A549 (cell line): ENCODE results near the gene FAM120A.

Source experiments
- CTCF ChIP-seq: fragments of >200 bp; sonication (Bioruptor Twin); formaldehyde crosslinking; IDR thresholded peaks from 3 replicates; pipeline ENCODE4 v1.5.1; 2016
- FOSL2 ChIP-seq, 2 experiments: fragments of 450-650 bp in 1 of 2; fragments of >200 bp in 1 of 2; sonication (Bioruptor Twin) in 1 of 2; formaldehyde crosslinking; IDR thresholded peaks; 2 replicates each; pipeline versions ENCODE4 v1.5.0 to v1.6.1; 2016 to 2020; ENCODE audit warnings: mild to moderate bottlenecking in 1 of 2, moderate library complexity in 1 of 2
- HDAC2 ChIP-seq: fragments of 200-600 bp; sonication (generic); IDR thresholded peaks from 2 replicates; pipeline ENCODE4 v1.6.1; 2016
- HES2 ChIP-seq: fragments of >200 bp; sonication (Bioruptor Twin); formaldehyde crosslinking; IDR thresholded peaks from 2 replicates; pipeline ENCODE4 v1.6.1; 2016
- MAZ ChIP-seq: fragments of 150-350 bp; IDR thresholded peaks from 2 replicates; pipeline ENCODE4 v1.6.1; 2014; ENCODE audit warnings: antibody characterized with exemption, low read depth, low read length, borderline replicate concordance
- MYC ChIP-seq: IDR thresholded peaks from 2 replicates; pipeline ENCODE4 v1.6.1; 2012; ENCODE audit warnings: mild to moderate bottlenecking, inconsistent platforms, low read length, improper control_type of control experiment, borderline replicate concordance
- PBX3 ChIP-seq: IDR thresholded peaks from 2 replicates; pipeline ENCODE4 v1.6.1; 2012
- POLR2A ChIP-seq: IDR thresholded peaks from 2 replicates; pipeline ENCODE4 v1.6.1; 2012; ENCODE audit warnings: mild to moderate bottlenecking, low read length
- POLR2AphosphoS2 ChIP-seq: conservative IDR thresholded peaks from 2 replicates; pipeline ENCODE4 v1.6.1; 2012; ENCODE audit warnings: low read length, improper control_type of control experiment, inconsistent platforms
- RAD21 ChIP-seq, 2 experiments: fragments of >200 bp in 1 of 2; sonication (Bioruptor Twin) in 1 of 2; formaldehyde crosslinking in 1 of 2; IDR thresholded peaks in 1 of 2; conservative IDR thresholded peaks in 1 of 2; 2 replicates in 1 of 2; 3 replicates in 1 of 2; pipeline ENCODE4 v1.6.1; 2012 to 2018; ENCODE audit warnings: inconsistent platforms in 1 of 2

- no peak for TF ChIP-seq CTCF
- TF ChIP-seq RAD21 (conservative IDR thresholded peaks at IDR 0.05 in 1 of 2, IDR thresholded peaks at IDR 0.05 in 1 of 2), result no peak
- TF ChIP-seq PBX3, result no peak
- no peak for TF ChIP-seq MAZ
- no peak for TF ChIP-seq POLR2AphosphoS2
- no peak for TF ChIP-seq HES2
- no peak for TF ChIP-seq FOSL2 (IDR thresholded peaks at IDR 0.05)
- no peak for TF ChIP-seq FOSL2 (CRISPR knock-in tag; IDR thresholded peaks at IDR 0.05)
- no peak for TF ChIP-seq HDAC2
- no peak for TF ChIP-seq POLR2A
- no peak for TF ChIP-seq MYC
These were observed 36.8 kb downstream of the FAM120A start for GRCh38 chr9:93488244-93488643.
